ENCODE data around the gene PTPRD.
"Not testable (repeated sequence)": the region's sequence is repeated elsewhere in the genome, so short reads cannot be mapped to it uniquely, and the experiment has no call there.

The PTPRD gene

DNA sequence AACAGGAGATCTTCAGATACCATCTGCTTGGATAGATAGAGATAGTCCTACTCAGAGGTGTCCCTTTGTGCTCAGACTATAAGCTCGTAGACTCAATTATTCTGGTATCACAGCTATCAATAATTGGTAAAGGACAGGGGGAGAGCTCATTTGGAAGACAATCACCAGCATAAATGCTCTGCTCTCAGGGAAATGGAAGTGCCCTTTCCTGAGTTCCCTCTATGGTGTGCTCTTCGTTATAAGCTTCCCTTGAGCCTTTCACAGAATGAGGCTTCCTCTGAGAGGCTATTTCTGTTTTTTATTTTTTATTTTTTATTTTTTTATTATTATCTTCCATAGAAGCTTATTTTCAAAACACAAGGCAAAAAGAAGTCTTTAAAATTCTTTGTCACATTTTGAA is 1657.5 kb downstream of the PTPRD start:
- no peaks in the 10 kb centered on the region for H3K4me1 Mint-ChIP-seq
- H3K36me3 Mint-ChIP-seq (ENCODE audit: insufficient read depth), result no peaks in the 10 kb centered on the region
- H3K27ac Mint-ChIP-seq (ENCODE audit: low read depth), result no peak overlapping the region
- no peak overlapping the region for H3K4me3 Mint-ChIP-seq
- DNase-seq (ENCODE audit: low spot score in 2 of 2) (no peak), ATAC-seq (replicated peaks; ENCODE audit: extremely low read depth, poor library complexity, severe bottlenecking) (no peak)
- no peaks in the 10 kb centered on the region for H3K27me3 Mint-ChIP-seq
- H3K9me3 Mint-ChIP-seq, result peaks cover 20% of the 10 kb centered on the region

DNA sequence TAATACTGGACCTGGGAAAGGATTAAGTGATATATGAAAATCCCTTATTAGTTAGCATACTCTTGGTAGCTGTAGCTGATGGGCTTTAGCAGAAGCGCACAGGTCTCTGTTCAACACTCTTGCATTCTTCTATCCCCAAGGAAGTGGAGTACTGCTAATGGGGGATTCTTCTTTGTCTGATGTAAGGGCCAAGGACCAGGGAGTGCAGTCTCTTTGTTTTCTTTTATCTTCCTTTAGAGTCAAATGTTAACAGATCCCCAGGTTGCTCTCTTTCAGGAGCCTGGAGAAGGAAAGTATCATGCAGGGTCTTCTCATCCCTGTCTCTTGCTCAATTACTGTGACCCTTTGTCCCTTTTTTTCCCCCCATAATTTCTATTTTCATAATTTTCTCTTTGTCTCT is 1666.3 kb downstream of the PTPRD start:
- H3K27ac Mint-ChIP-seq (ENCODE audit: low read depth), result no peak overlapping the region
- no peaks in the 10 kb centered on the region for H3K36me3 Mint-ChIP-seq (ENCODE audit: insufficient read depth)
- H3K4me1 Mint-ChIP-seq, result no peaks in the 10 kb centered on the region
- ATAC-seq (replicated peaks; ENCODE audit: extremely low read depth, poor library complexity, severe bottlenecking) (no peak), DNase-seq (ENCODE audit: low spot score in 2 of 2) (no peak)
- no peaks in the 10 kb centered on the region for H3K27me3 Mint-ChIP-seq
- H3K9me3 Mint-ChIP-seq, result peaks cover 14% of the 10 kb centered on the region
- no peak overlapping the region for H3K4me3 Mint-ChIP-seq

DNA sequence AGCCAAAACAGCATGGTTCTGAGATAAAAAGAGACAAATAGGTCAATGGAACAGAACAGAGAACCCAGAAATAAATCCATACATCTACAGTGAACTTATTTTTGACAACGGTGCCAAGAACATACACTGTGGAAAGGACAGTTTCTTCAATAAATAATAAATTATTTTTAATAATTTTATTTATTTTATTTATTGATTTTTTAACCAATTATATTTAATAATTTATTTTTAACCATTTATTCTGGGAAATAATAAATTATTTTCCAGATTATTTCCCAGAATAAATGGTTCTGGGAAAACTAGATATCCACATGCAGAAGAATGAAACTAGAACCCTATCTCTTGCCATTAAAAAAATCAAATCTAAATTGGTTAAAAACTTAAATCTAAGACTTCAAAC is 1669.4 kb downstream of the PTPRD start:
- DNase-seq (ENCODE audit: low spot score in 2 of 2), result no peak
- peaks cover 14% of the 10 kb centered on the region for H3K9me3 Mint-ChIP-seq

DNA sequence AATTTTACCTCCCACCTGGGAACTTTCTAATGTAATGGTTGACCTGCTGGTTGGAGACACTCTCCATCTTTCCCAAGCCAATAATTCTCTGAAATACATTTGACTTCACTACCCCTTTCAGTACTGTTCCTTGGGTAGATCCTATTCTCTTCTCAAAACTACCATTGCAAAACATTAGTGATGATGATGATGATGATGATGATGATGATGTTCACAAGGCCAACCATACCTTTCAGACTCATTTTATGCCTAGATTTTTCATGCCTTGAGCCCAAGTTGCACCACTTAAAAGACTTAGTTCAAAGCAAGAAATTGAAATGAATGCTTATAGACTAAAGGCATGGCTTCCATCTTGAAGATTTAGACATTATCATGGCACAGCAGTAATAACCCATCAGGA is 1672.2 kb downstream of the PTPRD start:
- no peaks in the 10 kb centered on the region for H3K4me1 Mint-ChIP-seq
- H3K27ac Mint-ChIP-seq (ENCODE audit: low read depth), result no peak overlapping the region
- peaks cover 6% of the 10 kb centered on the region for H3K9me3 Mint-ChIP-seq
- DNase-seq (ENCODE audit: low spot score in 2 of 2), result no peak
- no peak overlapping the region for H3K4me3 Mint-ChIP-seq
- no peak for ATAC-seq (replicated peaks; ENCODE audit: extremely low read depth, poor library complexity, severe bottlenecking)
- no peaks in the 10 kb centered on the region for H3K27me3 Mint-ChIP-seq
- H3K36me3 Mint-ChIP-seq (ENCODE audit: insufficient read depth), result no peaks in the 10 kb centered on the region

More for the DNA sequence above, 1669.4 kb downstream of the PTPRD start:
- no peaks in the 10 kb centered on the region for H3K36me3 Mint-ChIP-seq (ENCODE audit: insufficient read depth)
- no peaks in the 10 kb centered on the region for H3K4me1 Mint-ChIP-seq
- H3K27ac Mint-ChIP-seq (ENCODE audit: low read depth), result no peak overlapping the region
- no peak for ATAC-seq (replicated peaks; ENCODE audit: extremely low read depth, poor library complexity, severe bottlenecking)
- H3K27me3 Mint-ChIP-seq, result no peaks in the 10 kb centered on the region
- no peak overlapping the region for H3K4me3 Mint-ChIP-seq

DNA sequence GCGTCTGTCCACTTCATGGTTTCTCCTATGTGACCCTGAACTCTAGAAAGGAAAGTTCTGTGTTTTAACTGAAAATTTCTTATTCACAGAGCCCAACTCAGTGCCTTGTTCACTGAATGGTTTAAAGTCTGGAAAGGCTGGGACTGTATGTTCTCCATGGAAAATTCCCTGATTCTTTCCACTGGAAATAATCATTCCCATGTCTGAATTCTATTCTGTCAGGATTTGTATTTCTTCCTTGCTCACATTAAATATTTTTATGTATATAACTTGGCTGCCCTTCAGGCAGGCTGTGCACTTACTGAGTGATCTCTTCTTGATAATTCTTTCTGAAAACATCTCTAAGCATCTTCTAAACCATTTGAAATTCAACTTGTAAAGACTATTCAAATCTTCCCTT is 1686.3 kb downstream of the PTPRD start:
- H3K4me3 Mint-ChIP-seq, result no peak overlapping the region
- ATAC-seq (replicated peaks; ENCODE audit: extremely low read depth, poor library complexity, severe bottlenecking) (no peak), DNase-seq (ENCODE audit: low spot score in 2 of 2) (no peak)
- no peaks in the 10 kb centered on the region for H3K36me3 Mint-ChIP-seq (ENCODE audit: insufficient read depth)
- H3K27me3 Mint-ChIP-seq, result no peaks in the 10 kb centered on the region
- no peaks in the 10 kb centered on the region for H3K4me1 Mint-ChIP-seq
- H3K27ac Mint-ChIP-seq (ENCODE audit: low read depth), result no peak overlapping the region
- peaks cover 14% of the 10 kb centered on the region for H3K9me3 Mint-ChIP-seq

DNA sequence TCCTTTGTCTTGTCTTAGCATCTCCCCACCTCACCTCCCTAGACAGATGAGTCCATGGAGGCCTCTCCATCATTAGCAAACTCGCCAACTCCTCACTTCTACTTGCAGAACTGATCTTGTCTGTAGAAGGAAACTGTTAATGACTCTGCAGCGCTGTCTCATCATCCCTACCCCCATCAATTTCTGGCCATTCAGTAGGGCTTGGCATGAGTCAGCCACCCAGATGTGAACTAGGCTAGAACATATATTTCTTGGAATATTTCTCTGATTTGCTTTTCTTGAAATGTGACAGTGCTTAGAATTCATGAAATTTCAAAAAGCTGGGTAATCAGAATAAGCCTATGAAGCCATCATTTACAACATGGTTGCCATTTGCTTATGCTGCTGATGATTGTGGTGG is 1688.2 kb downstream of the PTPRD start:
- peaks cover 14% of the 10 kb centered on the region for H3K9me3 Mint-ChIP-seq
- H3K4me3 Mint-ChIP-seq, result no peak overlapping the region
- H3K27me3 Mint-ChIP-seq, result no peaks in the 10 kb centered on the region
- no peaks in the 10 kb centered on the region for H3K36me3 Mint-ChIP-seq (ENCODE audit: insufficient read depth)
- H3K4me1 Mint-ChIP-seq, result no peaks in the 10 kb centered on the region
- H3K27ac Mint-ChIP-seq (ENCODE audit: low read depth), result no peak overlapping the region
- DNase-seq (ENCODE audit: low spot score in 2 of 2), result no peak
- ATAC-seq (replicated peaks; ENCODE audit: extremely low read depth, poor library complexity, severe bottlenecking), result no peak

DNA sequence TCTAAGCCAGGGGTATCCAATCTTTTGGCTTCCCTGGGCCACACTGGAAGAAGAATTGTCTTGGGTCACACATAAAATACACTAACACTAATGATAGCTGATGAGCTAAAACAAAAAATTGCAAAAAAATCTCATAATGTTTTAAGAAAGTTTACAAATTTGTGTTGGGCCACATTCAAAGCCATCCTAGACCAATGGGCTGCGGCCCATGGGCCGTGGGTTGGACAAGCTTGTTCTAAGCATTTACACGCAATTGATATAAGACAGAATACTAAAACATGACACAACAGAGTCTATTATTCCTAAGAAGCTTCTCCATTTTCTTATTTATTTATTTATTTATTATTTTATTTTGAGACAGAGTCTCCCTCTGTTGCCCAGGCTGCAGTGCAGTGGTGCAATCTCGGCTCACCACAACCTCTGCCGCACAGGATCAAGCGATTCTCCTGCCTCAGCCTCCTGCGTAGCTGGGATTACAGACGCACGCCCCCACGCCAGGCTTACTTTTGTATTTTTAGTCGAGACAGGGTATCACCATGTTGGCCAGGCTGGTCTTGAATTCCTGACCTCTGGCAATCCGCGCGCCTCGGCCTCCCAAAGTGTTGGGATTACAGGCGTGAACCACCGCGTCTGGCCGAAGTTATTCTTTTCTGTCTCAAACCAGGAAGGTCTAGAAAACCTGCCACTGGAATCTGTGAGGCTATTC is 1692.2 kb downstream of the PTPRD start:
- not testable (repeated sequence) for H3K27me3 Mint-ChIP-seq; DNase-seq (ENCODE audit: low spot score in 2 of 2); H3K27ac Mint-ChIP-seq (ENCODE audit: low read depth); H3K4me3 Mint-ChIP-seq; H3K4me1 Mint-ChIP-seq; ATAC-seq (replicated peaks; ENCODE audit: extremely low read depth, poor library complexity, severe bottlenecking); H3K36me3 Mint-ChIP-seq (ENCODE audit: insufficient read depth)
- H3K9me3 Mint-ChIP-seq, result peaks cover 20% of the 10 kb centered on the region

DNA sequence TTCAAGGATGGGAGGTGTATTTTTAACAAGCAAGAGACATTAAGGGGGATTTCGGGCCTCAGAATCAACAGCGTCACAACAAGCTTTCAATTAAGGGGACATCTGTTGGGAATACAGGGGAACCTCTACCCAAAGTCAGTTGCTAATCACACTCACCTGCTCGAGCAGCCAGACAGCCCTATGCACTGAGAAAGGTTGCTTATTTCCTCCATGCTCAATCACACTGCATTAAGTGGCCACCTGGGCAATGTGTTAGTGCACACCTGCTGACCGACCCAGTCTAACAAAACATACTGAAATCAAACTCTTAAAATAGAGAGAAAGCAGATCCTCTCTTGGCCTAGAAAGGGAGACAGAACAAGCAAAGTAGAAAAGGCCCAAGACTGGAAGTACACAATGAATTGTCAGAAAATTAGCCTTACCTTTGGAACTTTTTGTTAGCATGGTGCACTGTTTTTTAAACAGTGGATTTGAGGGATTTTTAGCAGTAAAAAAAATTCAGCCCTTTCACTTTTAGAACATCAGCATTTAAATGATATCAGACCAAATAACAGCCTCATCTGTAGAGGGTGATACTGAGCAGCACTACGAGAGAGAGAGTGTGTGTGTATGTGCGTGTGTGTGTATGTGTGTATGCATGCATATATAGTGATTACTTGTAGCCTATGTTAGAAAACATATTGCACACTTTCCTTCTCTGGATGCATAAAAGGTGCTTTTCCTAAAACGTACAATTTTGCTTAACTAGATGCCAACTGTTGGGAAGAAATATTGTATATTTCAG is 1694.7 kb downstream of the PTPRD start:
- DNase-seq (ENCODE audit: low spot score in 2 of 2) (no peak), ATAC-seq (replicated peaks; ENCODE audit: extremely low read depth, poor library complexity, severe bottlenecking) (no peak)
- H3K4me1 Mint-ChIP-seq, result no peaks in the 10 kb centered on the region
- H3K27ac Mint-ChIP-seq (ENCODE audit: low read depth), result no peak overlapping the region
- H3K9me3 Mint-ChIP-seq, result peaks cover 11% of the 10 kb centered on the region
- H3K36me3 Mint-ChIP-seq (ENCODE audit: insufficient read depth), result no peaks in the 10 kb centered on the region
- H3K27me3 Mint-ChIP-seq, result no peaks in the 10 kb centered on the region
- H3K4me3 Mint-ChIP-seq, result no peak overlapping the region

DNA sequence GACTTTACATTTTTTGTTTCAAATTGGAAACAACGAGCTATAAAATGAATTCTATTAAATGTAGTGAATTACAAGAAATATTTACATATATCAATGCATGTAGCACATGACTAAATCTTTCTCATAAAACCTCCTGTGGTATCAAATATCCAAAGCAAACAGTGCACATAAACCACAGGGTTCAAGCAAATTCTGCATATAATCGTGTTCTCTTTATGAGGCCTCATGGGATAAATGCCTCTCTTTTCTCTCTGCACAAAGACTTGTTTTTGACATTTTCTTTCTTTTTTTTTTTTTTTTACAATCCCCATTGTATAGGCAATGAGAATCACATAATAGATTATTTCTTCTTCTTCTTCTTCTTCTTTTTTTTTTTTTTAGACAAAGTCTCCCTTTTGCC is 1696.0 kb downstream of the PTPRD start:
- H3K27ac Mint-ChIP-seq (ENCODE audit: low read depth), result no peak overlapping the region
- no peak overlapping the region for H3K4me3 Mint-ChIP-seq
- H3K36me3 Mint-ChIP-seq (ENCODE audit: insufficient read depth), result no peaks in the 10 kb centered on the region
- H3K9me3 Mint-ChIP-seq, result peaks cover 11% of the 10 kb centered on the region
- ATAC-seq (replicated peaks; ENCODE audit: extremely low read depth, poor library complexity, severe bottlenecking) (no peak), DNase-seq (ENCODE audit: low spot score in 2 of 2) (no peak)
- no peaks in the 10 kb centered on the region for H3K4me1 Mint-ChIP-seq
- no peaks in the 10 kb centered on the region for H3K27me3 Mint-ChIP-seq

DNA sequence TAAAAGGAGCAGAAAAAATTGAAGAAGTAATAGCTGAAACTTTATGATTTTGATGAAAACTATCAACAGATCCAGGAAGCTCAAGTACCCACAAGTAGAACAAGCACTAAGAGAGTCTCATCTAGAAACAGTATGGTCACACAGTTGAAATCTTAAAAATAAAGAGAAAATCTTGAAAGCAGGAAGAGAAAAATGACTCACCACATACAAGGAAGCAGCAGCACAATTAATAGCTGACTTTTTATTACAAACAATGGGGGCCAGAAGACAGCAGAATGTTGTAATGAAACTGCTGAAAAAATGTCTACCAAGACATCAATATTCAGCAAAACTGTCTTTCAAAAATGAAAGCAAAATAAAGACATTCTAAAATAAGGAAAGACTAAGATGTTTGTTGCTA is 1704.9 kb downstream of the PTPRD start:
- no peak overlapping the region for H3K27ac Mint-ChIP-seq (ENCODE audit: low read depth)
- no peaks in the 10 kb centered on the region for H3K36me3 Mint-ChIP-seq (ENCODE audit: insufficient read depth)
- H3K4me3 Mint-ChIP-seq, result no peak overlapping the region
- no peak for ATAC-seq (replicated peaks; ENCODE audit: extremely low read depth, poor library complexity, severe bottlenecking)
- H3K27me3 Mint-ChIP-seq, result no peaks in the 10 kb centered on the region
- no peaks in the 10 kb centered on the region for H3K4me1 Mint-ChIP-seq
- DNase-seq (ENCODE audit: low spot score in 2 of 2), result no peak
- H3K9me3 Mint-ChIP-seq, result peaks cover 17% of the 10 kb centered on the region

DNA sequence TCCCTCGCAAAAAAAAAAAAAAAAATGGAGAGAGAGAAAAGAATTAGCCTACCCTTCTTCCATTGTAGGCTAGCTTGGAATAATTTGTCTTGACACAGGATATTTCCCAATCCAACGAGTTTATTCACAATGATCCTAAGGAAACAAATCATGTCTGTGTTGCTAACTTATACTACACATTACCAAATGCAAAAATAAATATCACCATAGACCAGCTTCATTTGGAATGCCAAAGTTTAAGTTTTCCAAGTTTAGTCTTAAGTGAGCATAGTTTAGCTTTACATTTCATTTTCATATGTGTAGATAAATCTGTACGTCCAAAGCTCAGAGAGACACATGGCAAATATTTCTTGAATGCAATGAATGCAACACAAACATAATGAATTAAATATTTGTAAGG is 1707.1 kb downstream of the PTPRD start:
- ATAC-seq (replicated peaks; ENCODE audit: extremely low read depth, poor library complexity, severe bottlenecking) (no peak), DNase-seq (ENCODE audit: low spot score in 2 of 2) (no peak)
- Mint-ChIP-seq H3K9me3 (peaks cover 17% of the 10 kb centered on the region), H3K36me3 (ENCODE audit: insufficient read depth) (no peaks in the 10 kb centered on the region), H3K4me3 (no peak overlapping the region), H3K27ac (ENCODE audit: low read depth) (no peak overlapping the region), H3K4me1 (no peaks in the 10 kb centered on the region), H3K27me3 (no peaks in the 10 kb centered on the region)

DNA sequence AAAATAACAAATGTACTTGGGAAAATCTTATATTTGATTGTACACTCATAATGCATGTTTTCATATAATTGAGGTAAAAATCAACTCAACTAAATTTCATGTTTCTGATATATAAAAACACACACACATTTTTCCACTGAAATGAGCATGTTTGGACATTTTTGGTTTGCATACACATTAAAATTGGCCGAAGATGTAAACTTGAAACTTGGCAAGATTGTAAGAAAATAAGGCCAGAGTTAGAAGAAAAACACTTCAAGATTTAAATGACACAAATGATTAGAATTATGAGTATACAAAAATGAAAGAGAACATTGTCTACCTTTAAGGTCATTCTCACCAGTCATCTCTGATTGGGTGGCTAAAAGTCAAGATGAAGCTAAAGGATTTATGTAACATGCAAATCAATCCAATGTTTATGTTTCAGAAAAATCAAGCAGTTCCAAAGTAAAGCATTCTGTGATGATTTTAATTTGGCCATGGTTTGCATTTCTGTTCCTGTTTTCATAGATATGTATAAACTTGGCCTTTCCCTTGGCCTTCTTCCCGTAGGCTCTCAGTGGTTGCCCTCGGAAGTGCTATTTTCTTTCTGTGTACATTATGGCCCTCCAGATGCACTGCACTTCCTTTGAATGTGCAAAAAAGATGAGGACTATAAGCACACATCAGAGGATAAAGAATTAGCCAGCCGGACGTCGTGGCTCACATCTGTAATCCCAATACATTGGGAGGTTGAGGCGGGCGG is 1707.9 kb downstream of the PTPRD start:
- H3K9me3 Mint-ChIP-seq, result peaks cover 17% of the 10 kb centered on the region
- H3K4me3 Mint-ChIP-seq, result no peak overlapping the region
- H3K27ac Mint-ChIP-seq (ENCODE audit: low read depth), result no peak overlapping the region
- no peak for DNase-seq (ENCODE audit: low spot score in 2 of 2)
- H3K4me1 Mint-ChIP-seq, result no peaks in the 10 kb centered on the region
- no peak for ATAC-seq (replicated peaks; ENCODE audit: extremely low read depth, poor library complexity, severe bottlenecking)
- no peaks in the 10 kb centered on the region for H3K36me3 Mint-ChIP-seq (ENCODE audit: insufficient read depth)
- H3K27me3 Mint-ChIP-seq, result no peaks in the 10 kb centered on the region

DNA sequence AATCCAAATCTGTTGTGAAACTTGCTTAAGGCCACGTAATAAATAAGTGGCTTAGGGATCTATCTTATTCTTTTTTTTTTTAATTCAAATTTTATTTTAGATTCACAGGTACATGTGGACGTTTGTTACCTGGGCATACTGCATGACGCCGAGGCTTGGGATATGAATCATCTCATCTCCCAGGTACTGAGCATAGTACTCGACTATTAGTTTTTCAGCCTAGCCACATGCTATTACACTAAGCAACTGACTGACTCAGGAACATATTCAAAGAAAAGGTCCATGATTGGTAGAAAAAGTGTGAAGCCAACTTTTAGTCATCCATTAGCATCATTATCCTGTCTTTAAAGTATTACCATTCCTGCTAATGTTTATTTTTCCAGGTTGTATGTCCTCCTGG is 1709.7 kb downstream of the PTPRD start:
- Mint-ChIP-seq H3K4me3 (no peak overlapping the region), H3K27ac (ENCODE audit: low read depth) (no peak overlapping the region), H3K27me3 (no peaks in the 10 kb centered on the region), H3K9me3 (peaks cover 10% of the 10 kb centered on the region), H3K4me1 (no peaks in the 10 kb centered on the region), H3K36me3 (ENCODE audit: insufficient read depth) (no peaks in the 10 kb centered on the region)
- no peak for ATAC-seq (replicated peaks; ENCODE audit: extremely low read depth, poor library complexity, severe bottlenecking)
- DNase-seq (ENCODE audit: low spot score in 2 of 2), result no peak
